ENCODE results near the gene BAIAP2L1. TPM values are rescaled to one million over a fixed set of nuclear protein-coding genes. Genes with fewer than 3 reads are reported as not detected.

The BAIAP2L1 gene
- total RNA-seq, 2 experiments from 2014 or later = 0.63 to 0.82 TPM

DNA sequence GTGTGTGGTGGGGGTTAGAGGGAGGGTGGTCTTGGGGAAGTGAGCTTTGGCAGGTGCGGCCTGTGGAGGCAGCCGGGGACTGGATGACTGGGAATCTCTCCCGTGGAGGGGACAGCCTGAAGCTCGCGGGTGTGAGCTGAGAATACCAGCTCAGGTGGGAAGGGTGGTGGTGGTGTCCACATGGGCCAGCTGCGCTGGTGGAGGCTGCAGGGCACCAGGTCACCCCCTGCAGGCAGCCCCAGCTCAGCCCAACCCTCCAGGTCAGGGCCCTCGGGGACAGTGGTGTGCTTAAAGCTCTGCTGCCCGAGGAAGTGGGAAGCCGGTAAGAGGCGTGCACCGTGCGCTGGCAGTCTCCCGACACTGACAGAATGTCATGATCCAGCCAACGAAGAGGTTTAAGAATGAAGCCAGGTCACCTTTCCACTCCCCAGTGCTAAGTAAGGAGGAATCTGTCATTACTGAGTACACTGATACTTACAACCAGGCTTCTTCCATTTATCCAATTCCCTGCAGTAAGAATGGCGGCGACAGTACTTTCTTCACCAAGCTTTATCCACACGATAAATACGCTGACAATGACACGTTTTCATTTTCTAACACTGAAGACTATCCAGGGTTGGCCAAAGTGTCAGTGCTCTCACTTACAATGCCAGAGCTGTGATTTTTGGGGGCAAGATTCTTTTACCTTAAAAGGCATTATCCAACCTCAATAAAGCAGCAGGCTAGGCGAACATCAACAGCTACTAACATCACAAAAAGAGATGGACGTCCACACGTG, 99.0 kb downstream of the BAIAP2L1 start:
- ChIA-PET POLR2A (no interaction called here), CTCF (no interaction called here)

DNA sequence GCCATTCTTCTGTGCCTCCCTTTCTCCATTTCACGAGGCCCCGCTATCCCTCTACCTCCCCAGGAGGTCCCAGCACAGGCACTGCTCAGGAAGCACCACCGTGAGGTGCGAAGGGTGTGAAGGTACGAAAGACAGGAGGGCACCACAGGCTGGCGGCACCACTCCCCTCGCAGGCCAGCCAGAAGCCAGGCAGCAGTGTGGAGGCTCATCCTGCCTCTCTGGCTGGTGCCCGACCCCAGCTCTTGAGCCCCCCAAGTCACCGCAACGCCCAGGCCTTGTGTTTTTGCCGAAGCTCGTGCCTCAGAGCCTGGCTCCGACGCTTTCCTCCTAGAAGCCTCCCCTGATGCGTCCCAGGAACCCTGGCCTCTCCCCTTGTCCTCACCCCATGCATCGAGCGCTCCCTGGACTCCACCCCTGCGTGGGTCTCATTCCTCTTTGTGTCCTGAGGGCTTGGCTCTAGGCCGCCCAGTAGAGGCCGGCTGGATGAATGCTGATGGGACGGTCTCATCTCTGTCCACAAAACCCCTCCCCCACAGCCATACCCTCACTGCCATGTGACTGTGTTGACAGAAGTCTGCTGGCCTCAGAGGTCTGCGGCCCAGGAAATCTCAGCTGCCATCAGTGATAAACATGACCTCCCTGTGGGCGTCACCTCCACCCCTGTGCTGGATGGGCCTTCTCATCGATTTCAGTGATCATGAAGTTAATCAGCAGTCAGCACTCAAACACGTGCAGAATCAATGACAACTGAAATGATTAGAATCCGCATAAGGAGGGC, 100.1 kb downstream of the BAIAP2L1 start:
- CTCF ChIA-PET = no interaction called here
- POLR2A ChIA-PET = no interaction called here

DNA sequence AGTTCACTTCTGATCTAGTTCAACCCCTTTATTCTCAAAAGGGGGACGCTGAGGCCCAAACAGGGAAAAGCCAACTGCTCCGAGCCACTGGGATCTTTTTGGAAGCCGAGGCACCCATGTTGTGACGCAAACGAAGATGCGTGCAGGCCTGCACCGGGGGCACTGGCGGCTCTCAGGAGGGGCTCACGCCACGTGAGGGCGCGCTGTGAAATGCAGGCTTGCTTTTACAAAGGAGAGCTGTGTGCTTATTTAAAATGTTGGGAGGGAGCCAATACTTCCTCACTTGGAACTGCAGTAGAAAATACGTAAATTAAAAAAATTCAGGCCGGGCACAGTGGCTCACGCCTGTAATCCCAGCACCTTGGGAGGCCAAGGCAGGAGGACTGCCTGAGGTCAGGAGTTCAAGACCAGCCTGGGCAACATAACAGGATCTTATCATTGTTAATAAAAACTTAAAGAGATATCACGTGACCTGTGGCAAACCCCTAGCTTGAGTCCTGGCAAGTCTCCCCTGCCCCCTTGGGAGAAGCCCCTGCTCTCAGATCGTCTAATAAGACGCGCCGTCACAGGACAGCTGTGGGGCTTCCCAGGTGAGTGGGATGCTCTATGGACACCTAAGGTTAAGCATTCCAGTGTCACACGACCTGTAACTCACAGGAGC, 103.1 kb downstream of the BAIAP2L1 start:
- CTCF ChIA-PET = interaction anchor here (0.6 kb wide), 1 partner anchor 170 kb away, joined by 5 read pairs; no protein-coding TSS in a partner anchor

DNA sequence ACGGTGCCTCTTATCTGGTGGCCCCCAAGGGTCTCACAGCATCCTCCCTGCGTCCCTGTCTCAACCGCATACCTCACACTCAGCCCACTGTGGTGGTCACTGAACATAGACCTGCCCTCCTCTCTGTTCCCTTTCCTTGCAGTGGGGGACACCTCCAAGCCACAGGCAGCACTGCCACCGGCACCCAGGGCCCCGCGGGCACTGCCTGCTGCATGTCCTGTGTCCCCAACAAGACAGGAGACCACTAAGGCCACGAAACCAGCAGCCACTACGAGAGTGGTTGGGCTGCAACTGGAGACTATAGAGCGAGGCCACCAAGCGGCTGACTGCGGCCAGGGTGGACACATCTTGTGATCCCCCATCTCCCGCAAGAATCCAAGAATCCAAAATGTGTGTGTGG, 104.1 kb downstream of the BAIAP2L1 start:
- CTCF ChIA-PET = no interaction called here
- POLR2A ChIA-PET = no interaction called here

More for the DNA sequence above, 103.1 kb downstream of the BAIAP2L1 start:
- POLR2A ChIA-PET = no interaction called here

DNA sequence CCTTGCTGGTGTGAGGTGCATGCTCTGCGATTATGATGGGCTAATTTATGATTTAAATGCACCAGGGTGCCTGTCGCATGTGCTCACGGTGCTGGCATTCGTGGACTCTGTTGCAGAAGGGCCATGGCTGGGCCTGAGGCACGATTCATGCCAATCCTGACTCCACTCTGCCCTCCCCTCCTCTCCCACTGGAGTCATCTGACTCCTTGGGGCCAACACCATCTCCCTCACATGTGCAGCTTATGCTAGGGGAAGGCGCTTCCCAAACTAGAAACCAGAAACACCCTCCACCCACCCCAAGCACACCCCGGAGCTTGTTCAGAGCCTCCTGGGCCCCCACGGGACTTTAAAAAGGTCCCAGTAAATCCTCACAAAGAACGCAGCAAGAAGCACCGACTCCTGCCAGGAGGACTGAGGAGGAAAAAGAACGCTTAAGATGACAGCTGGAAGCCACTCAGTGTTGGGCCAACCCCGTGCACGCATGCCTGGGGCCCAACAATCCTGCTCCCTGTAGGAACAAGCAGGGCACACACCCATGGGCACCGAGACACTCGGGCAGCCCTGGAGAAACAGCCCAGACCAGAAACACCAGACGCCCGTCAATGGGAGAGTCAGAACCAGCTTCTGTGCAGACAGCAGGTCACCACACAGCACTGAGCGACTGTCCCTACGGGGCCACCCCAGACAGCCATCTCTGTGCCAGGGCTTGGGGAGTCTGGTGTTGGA, 105.3 kb downstream of the BAIAP2L1 start:
- ChIA-PET CTCF (no interaction called here), POLR2A (no interaction called here)

DNA sequence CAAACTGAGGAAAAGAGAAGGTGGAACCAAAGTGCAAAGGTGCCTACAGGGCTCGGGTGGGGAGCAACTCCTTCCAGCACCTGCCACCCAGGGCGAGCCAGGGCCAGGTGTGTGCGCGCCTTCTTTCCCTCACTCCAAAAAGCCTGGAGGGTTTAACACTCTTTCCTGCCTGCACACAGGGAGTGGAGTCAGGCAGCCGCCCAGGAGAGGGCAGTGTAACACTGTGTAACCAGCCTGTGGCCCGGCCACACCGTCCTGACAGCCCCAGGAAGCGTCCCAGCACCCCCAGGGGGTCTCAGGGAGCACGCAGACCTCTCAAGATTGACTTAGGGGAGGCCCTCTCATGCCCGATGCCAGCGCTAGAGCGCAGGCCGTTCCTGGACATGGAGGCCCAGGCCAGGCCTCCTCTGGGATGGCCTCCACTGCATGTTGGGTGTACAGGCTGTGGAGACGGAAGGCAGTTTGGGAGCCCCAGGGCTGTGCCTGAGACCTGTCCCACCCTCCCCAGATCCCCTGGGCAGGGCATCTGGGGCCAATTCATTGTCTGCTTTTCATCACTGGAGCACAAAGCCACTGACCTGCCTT, 106.0 kb downstream of the BAIAP2L1 start:
- ChIA-PET CTCF (interaction anchor here (0.6 kb wide), 2 partner anchors 38 to 474 kb away, joined by 3 read pairs; no protein-coding TSS in a partner anchor), POLR2A (no interaction called here)

DNA sequence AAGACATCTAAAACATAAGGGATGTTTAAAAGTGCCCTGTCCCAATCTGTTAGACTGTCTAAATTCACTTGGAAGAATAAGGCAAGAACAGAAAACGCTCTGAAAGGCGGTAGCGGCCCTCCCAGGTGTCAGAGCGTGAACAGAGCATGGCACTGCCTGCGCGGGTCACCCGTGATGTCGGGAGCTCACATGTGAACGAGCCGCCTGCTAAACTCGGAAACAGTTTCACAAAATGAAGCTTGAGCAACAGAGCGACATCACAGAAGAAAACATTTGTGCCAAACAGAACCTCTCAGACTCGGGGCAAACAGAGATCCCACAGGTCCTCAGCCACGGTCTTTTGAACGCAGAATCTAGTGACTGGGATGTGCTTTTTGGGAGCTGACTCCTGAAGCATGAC, 106.6 kb downstream of the BAIAP2L1 start:
- CTCF ChIA-PET = interaction anchor here (0.6 kb wide), 2 partner anchors 38 to 475 kb away, joined by 3 read pairs; no protein-coding TSS in a partner anchor
- POLR2A ChIA-PET = no interaction called here

DNA sequence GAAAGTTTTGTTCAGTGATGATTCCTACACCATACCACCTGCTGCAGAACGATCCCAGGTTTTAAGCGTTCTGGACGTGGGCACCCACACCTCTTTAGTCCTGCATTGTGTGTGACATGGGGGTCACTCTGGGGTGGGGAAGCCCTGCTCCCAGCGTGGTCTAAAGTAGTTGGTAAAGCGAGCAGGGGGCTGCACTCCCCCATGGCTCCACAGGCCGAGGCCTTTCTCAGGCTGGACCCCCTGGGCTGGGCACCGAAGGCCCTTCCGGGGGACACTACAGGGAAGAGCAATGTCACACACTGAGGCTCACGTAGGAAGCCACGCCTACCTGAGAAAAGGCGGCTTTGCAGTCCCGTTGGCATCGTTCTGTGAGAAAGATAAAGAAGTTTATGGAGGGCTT, 107.1 kb downstream of the BAIAP2L1 start:
- CTCF ChIA-PET = no interaction called here

DNA sequence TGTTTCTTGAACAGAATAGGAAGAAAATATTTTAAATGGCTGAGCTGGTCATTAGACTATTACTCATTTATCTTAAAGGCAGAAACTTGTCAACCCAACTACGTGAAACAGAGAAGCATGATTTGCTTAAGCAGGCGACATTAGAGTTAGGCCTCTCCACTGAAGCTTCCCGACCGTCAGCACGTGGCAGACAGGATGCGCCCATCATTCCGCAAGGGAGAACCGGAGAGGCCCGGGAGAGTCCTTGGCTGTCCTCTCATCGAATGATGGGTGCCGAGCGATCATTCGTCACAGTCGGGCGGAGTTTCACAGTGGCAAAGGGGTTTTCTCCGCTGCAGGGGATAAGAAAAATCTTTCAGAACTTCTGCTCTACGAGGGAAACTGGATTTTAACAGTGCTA, 107.6 kb downstream of the BAIAP2L1 start:
- ChIA-PET POLR2A (no interaction called here), CTCF (no interaction called here)

More for the DNA sequence above, 107.1 kb downstream of the BAIAP2L1 start:
- POLR2A ChIA-PET = no interaction called here

DNA sequence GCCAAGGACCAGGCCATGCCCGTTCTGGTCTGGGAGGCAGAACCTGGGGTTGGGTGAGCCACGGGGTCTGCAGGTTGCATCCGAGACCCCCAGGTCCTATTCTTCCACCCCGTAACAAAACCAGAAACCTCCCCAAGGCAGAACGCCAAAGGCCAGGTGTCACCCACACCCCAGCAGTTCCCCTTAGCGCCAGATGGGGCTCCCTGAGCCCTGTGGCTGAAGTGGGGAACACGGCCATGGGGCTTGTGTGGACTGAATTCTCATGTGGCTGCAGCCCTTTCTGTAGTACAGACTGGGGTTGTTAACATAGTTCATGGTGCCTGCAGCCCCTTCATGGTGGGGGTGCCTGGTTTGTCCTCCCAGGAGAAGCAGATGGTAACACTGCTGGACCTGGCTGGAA, 109.2 kb downstream of the BAIAP2L1 start:
- ChIA-PET CTCF (no interaction called here), POLR2A (no interaction called here)

DNA sequence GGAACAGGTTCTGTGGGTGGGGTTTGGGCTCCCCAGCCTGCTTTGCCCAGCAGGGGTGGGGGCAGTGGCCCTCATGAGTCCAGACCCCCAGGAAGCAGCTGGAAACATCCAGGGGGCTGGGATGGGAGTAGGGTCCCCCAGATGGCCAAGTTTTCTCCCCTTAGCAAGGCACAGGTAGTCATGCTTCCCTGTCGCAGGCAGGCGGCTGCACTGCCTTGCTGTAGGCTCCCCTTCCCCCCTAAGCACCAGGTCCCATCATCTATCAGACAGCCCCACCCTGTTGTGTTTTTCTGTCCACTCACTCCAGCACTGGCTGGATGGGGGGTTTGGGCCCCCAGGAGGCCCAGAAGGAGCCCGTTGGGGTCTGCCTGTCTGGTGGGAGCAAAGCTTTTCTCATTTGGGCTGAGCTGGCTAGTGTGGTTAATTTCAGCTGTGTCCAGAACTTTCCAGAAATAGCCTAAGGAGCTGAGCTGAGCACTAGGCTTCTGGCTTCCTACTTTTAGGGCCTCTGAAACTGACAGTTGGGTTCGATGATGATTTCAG, 111.5 kb downstream of the BAIAP2L1 start:
- CTCF ChIA-PET = no interaction called here

DNA sequence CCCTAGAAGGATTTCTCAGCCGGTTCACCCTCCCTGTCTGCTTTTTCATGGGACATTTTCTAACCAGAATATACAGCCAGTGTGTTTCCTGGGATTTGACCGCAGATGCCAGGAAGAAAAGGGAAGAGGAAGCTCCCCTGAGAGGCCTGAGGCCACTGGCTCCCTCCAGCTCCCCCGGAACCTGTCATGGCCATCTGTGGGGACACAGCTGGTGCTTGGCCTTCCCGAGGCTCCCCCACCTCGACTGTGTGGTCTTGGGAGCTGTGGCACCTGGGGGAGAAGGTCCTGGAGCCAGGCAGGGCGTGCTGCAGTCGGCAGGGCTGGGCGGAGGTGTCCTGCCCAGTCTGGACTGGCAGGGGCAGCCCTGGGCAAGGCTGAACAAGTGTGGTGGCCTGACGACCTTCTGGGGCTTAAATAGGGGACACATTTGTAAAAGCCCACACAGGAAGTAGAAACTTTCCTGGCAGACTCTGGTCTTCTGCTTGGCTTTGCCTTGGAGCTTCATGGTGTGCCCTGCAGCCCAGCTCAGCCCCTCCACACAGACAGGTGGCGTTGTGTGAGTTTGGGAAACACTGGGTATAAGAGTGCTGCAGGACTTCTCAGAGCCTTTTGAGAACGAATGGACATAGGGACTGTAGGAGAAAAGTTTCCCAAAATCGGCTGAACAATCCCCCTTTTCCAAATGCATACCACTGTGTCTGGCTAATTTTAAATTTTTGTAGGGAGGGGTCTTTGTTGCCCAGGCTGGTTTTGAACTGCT, 112.6 kb downstream of the BAIAP2L1 start:
- POLR2A ChIA-PET = no interaction called here
- CTCF ChIA-PET = no interaction called here

More for the DNA sequence above, 111.5 kb downstream of the BAIAP2L1 start:
- POLR2A ChIA-PET = interaction anchor here (0.6 kb wide), 1 partner anchor 176 kb away, joined by 4 read pairs; no protein-coding TSS in a partner anchor

DNA sequence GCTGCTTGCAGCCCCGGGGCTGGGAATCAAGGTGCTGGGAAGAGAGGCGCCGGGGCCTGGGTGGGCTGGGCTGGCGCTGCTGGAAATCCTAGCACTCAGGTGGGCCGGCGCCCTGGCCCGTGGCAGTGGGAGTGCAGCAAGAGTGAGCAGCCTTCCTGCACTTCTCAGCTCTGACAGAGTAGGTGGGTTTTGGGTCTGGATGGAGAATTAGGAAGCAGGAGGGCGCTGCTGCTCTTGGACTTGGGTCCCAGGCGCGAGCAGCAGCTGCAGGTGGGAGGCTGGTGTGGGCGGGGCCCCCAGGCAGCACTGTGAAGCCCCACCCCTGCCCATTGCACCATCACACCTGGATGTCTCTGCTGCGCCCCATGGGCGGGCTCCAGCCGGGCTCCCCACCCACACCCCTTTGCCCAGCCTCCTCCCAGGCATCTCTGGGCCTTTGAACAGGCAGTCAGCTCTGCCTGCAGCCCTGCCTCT, 113.4 kb downstream of the BAIAP2L1 start:
- ChIA-PET CTCF (no interaction called here), POLR2A (no interaction called here)

DNA sequence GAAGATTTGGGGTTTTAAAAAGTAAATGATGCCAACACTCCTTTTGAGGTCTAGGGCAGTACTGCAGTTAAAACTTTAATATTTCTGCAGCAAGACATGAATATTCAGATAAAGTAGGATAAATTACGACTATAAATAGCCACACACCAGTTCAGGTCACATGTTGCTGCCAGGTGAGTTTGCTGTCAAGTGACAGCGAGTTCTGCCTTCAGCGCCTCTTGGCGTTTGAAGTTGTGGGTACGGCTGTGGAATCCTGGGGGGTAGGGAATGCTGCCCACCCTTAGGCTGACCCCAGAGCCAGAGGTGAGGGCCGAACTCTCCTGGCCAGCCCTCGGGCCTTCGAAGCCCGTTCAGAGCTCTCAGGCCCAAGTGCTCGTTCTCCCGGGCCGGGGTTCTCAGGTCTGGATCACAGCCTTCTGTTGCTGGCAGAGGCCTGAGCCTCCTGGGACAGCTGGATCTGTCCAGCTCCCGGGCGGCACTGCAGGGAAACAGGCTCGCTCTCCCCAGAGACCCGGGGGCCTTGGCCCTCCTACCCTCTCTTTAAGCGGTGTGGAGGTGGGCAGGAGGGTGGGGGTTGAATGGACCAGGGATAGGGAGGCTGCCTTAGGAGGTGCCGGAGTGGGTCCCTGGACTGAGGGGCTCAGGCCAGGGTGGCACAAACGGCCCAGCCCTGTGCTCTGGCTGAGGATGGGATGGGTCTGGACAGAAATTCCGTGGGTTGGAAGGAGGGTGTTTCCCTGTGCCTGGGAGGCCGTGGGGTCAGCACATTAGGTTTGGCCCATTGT, 114.0 kb downstream of the BAIAP2L1 start:
- CTCF ChIA-PET = no interaction called here
- POLR2A ChIA-PET = no interaction called here

DNA sequence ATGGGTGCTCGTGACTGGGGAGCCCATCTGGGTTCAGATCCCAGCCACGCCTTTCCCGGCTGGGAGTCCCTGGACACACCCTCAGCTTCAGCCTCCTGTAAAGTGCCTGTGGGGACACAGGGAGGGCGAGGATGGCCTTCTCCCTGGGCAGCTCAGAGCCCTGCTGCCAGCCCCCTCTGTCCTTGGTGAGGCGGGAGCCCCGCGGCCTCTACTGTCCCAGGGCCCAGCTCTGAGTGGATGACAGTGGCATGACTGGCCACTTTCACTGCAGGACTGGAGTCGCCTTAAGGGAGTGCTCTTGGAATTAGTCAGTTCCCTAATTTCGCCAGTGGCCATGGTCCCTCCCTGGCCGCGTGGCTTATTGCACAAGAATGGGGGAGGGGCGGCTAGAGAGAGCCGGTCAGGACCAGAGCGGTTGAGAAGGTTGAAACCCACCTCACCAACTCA, 114.8 kb downstream of the BAIAP2L1 start:
- POLR2A ChIA-PET = no interaction called here
- CTCF ChIA-PET = no interaction called here

DNA sequence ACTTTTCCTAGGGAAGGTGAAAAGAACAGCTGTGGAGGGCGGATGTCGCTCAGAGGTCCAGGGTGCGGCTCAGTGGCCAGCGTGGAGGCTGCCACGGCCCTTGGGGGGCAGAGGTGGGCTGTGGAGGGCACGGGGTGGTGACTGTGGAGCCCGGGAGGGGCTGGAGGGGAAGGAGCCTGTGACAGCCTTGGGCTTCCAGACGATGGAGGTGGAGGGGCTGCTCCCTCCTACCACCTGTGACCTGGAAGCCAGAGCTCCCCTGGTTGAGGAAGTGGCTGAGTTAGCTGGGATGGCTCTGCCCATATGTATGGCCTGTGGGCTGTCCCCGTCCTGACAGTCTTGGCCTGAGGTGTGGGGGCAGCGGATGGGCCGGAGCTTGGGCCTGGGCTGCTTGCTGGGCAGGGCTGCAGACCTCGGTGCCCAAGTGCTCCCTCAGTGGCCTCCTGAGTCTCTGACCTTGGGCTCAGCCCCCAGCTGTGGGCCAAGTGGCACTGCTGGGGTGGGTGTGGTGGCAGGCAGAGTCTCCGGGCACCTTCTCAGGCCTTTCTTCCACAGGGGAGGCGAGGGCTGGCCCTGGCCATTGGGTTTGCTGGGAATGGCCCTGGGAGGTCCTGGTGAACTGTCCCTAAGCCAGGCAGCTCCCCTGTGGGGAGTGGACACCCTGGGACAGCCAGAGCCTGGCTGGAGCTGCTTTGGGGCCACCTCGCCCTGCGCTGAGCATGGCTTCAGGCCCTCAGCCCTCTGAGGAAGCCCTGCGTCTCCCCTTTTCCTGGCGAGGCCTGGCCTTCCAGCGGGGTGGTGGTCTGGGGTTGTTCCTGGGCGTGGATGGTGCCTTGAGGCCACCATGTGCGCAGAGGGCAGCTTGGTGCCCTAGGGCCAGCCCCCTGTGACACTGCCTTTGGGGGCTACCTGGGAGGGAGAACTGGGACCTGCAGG, 115.5 kb downstream of the BAIAP2L1 start:
- ChIA-PET POLR2A (no interaction called here), CTCF (interaction anchor here (1.0 kb wide), 1 partner anchor 116 kb away, joined by 3 read pairs; no protein-coding TSS in a partner anchor)
